Heart left ventricle (tissue), 13 donors: ENCODE data around the gene TMSB10.

ENCODE experiments used
- CTCF ChIP-seq, 12 donors: fragments of 200-600 bp; sonication (generic) in 4 of 12; IDR thresholded peaks; one replicate each; pipeline versions ENCODE4 v1.5.0 to v1.8.0; 2018 to 2022; ENCODE audit warnings: antibody characterized with exemption in 12 of 12, mild to moderate bottlenecking in 5 of 12
- POLR2A ChIP-seq, 2 donors: fragments of 450-650 bp; IDR thresholded peaks; one replicate each; pipeline ENCODE4 v1.6.1; 2017; ENCODE audit warnings: antibody characterized with exemption in 2 of 2, mild to moderate bottlenecking in 2 of 2, moderate library complexity in 2 of 2
- donor health status: ischemic (EF 13 %, LVEDD 7.1; RV severe dilation, severe dysfunction).
- donor health status: DM: no; HTN: yes; CAD: no.
- donor health status: DM: no; HTN: no; CAD: no.
- donor health status: ischemic (EF 25% LVEDD 6.9; RV normal size, moderate dysfunction).
- donor health status: ischemic (EF 25% LVEDD 5.7; RV mildly dilated, moderate dysfunction).
- donor health status: ischemic (EF 35%, LVEDD 5.7; RV mildly dilated, moderate dysfunction).
- donor health status: nonischemic (EF 11% LVEDD 7.7; RV severe dilation, severe dysfunction).
- donor health status: DM: yes; HTN: yes; CAD: no.
- donor health status: PGD.
- donor health status: ischemic (EF 29% LVEDD 5.4; RV normal size, mild dysfunction).
- donor health status: nonischemic (EF 23%, LVEDD 6.1; RV moderate dilation, normal function).

DNA sequence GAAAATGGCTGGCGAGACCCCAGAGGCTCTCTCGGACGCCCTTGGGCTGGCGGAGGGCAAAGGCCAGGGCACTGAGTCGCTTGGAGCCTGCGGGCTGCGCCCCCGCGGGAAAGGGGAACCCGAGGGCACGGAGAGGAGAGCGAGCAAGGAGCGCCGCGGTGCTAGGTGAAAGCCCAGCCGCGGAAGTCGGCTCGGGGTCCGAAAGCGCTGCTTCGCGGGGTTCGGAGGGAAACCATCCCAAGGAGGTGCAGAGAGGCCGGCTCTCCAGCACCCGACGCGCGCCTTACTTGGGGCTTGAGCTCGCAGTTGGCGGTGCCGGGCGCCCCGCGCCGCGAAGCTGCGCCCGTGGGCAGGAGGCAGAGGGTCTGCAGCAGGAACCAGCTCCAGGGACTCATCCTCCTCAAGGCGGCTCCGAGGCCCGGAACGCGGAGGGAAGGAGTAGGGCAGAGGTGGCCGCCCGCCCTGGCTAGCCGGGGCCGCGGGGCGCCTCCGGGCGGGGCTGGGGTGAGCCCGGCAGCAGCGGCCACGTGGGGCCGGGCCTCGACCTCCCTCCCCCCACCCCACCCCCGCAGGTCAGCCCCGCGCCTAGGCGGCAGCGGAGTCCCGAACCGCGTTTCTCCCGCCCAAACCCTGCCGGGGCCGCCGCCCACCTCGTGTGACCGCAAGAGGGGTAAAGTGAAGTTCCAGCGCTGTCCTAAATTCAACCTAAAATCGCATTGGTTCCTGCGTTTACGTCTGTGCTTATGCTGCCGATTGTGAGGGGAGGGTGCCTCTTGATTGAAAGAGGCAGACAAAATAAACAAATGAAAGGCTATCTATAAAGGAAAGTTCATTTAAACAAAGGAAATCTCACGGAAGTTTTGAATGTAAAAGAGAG is 24.6 kb upstream of the TMSB10 start, which contains the start of gene TRABD2A:
- no peak for TF ChIP-seq CTCF (IDR thresholded peaks at IDR 0.05)
- TF ChIP-seq POLR2A (IDR thresholded peaks at IDR 0.05) = no peak
